Measurements from ENCODE around the gene TIGAR. TPM values are rescaled to one million over a fixed set of nuclear protein-coding genes. Genes with fewer than 3 reads are reported as not detected.

The TIGAR gene
- total and polyA plus RNA-seq, 2 donors (not counting 1 experiment from before 2014, with no cell fraction given), result 2.3 to 6.6 TPM

DNA sequence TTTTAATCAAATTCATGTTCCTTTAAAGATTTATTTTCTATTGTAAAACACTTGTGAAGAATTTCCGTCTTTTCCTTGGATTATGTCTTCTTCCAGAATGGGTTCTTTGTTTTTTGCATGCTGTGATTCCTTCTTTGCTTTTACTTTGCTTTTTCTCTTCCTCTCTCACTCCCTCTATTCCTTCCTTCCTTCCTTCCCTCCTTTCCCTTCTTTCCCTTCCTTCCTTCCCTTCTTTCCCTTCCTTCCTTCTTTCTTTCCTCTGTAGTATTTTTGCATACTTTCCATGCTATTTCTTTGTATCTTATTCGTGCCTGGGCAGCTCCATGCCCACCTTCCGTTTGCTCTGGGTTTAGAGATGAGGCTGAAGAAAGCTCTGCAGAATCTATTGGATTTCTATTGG lies 80.1 kb downstream of the TIGAR start:
- no CpG with 5 or more reads among the region's 3 CpGs for WGBS (ENCODE audit: insufficient coverage)
- ATAC-seq (ENCODE audit: low read depth) (no peak), DNase-seq (no peak)
- Histone ChIP-seq H3K9me3 (ENCODE audit: control extremely low read depth in 1 of 3, control insufficient read depth in 2 of 3, insufficient read depth in 1 of 3, low read length in 2 of 3) (no peaks in the 10 kb centered on the region), H3K27ac (ENCODE audit: low read length in 2 of 2) (no peak overlapping the region), H3K4me3 (ENCODE audit: control extremely low read depth in 1 of 5, extremely low read depth in 1 of 5, insufficient read depth in 1 of 5, low read depth in 2 of 5, low read length in 4 of 5) (no peak overlapping the region), H3K4me1 (ENCODE audit: control insufficient read depth in 2 of 2, insufficient read depth in 2 of 2, low read length in 2 of 2) (no peaks in the 10 kb centered on the region), H2AFZ (ENCODE audit: insufficient read depth, low read depth, low read length, poor library complexity, severe bottlenecking) (no peak overlapping the region), H3K36me3 (replicated peaks in 1 of 2; ENCODE audit: control extremely low read depth in 1 of 2, control insufficient read depth in 1 of 2, extremely low read depth in 1 of 2, insufficient read depth in 2 of 2, low read length in 1 of 2) (no peaks in the 10 kb centered on the region), H4K20me1 (ENCODE audit: control insufficient read depth, insufficient read depth, low read length, poor library complexity, severe bottlenecking) (no peaks in the 10 kb centered on the region), H3K4me2 (replicated peaks; ENCODE audit: low read depth, low read length, poor library complexity, severe bottlenecking) (no peak overlapping the region), H3K9ac (ENCODE audit: low read length) (no peak overlapping the region), H3K79me2 (ENCODE audit: control insufficient read depth, insufficient read depth, low read length) (no peaks in the 10 kb centered on the region), H3K27me3 (replicated peaks in 1 of 4; ENCODE audit: control extremely low read depth in 1 of 4, control insufficient read depth in 3 of 4, insufficient read depth in 4 of 4, low read length in 3 of 4) (peaks cover 0 to 2% (median 0%) of the 10 kb centered on the region in 4 experiments)
- no peak for TF ChIP-seq EZH2 (IDR thresholded peaks at IDR 0.05; ENCODE audit: borderline replicate concordance, insufficient read depth, low read depth, low read length, poor library complexity, severe bottlenecking)
- TF ChIP-seq, protein P1, sequence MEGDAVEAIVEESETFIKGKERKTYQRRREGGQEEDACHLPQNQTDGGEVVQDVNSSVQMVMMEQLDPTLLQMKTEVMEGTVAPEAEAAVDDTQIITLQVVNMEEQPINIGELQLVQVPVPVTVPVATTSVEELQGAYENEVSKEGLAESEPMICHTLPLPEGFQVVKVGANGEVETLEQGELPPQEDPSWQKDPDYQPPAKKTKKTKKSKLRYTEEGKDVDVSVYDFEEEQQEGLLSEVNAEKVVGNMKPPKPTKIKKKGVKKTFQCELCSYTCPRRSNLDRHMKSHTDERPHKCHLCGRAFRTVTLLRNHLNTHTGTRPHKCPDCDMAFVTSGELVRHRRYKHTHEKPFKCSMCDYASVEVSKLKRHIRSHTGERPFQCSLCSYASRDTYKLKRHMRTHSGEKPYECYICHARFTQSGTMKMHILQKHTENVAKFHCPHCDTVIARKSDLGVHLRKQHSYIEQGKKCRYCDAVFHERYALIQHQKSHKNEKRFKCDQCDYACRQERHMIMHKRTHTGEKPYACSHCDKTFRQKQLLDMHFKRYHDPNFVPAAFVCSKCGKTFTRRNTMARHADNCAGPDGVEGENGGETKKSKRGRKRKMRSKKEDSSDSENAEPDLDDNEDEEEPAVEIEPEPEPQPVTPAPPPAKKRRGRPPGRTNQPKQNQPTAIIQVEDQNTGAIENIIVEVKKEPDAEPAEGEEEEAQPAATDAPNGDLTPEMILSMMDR (IDR thresholded peaks at IDR 0.05), result no peak
- Mint-ChIP-seq H3K27me3 (peaks cover 18% of the 10 kb centered on the region), H3K4me3 (no peak overlapping the region), H3K4me1 (peaks cover 2% of the 10 kb centered on the region), H3K27ac (no peak overlapping the region), H3K9me3 (ENCODE audit: insufficient read depth) (peaks cover 2% of the 10 kb centered on the region)
- ChIA-PET POLR2A (no interaction called here), CTCF (interaction anchor here (0.6 kb wide), 1 partner anchor 20 kb away, joined by 3 read pairs; no protein-coding TSS in a partner anchor)
- intact Hi-C loops (cut with micrococcal nuclease), result no loop called here

- TF ChIP-seq EZH2 (IDR thresholded peaks at IDR 0.05; ENCODE audit: borderline replicate concordance, insufficient read depth, low read depth, low read length, poor library complexity, severe bottlenecking), result no peak
- TF ChIP-seq, protein P1 (IDR thresholded peaks at IDR 0.05), result no peak
- Histone ChIP-seq H3K27ac (ENCODE audit: low read length in 2 of 2) (no peak overlapping the region), H3K9me3 (ENCODE audit: control extremely low read depth in 1 of 3, control insufficient read depth in 2 of 3, insufficient read depth in 1 of 3, low read length in 2 of 3) (no peaks in the 10 kb centered on the region), H3K79me2 (ENCODE audit: control insufficient read depth, insufficient read depth, low read length) (no peaks in the 10 kb centered on the region), H2AFZ (ENCODE audit: insufficient read depth, low read depth, low read length, poor library complexity, severe bottlenecking) (no peak overlapping the region), H3K9ac (ENCODE audit: low read length) (no peak overlapping the region), H4K20me1 (ENCODE audit: control insufficient read depth, insufficient read depth, low read length, poor library complexity, severe bottlenecking) (no peaks in the 10 kb centered on the region), H3K4me1 (ENCODE audit: control insufficient read depth in 2 of 2, insufficient read depth in 2 of 2, low read length in 2 of 2) (no peaks in the 10 kb centered on the region), H3K27me3 (replicated peaks in 1 of 4; ENCODE audit: control extremely low read depth in 1 of 4, control insufficient read depth in 3 of 4, insufficient read depth in 4 of 4, low read length in 3 of 4) (peaks cover 0 to 2% (median 0%) of the 10 kb centered on the region in 4 experiments), H3K4me2 (replicated peaks; ENCODE audit: low read depth, low read length, poor library complexity, severe bottlenecking) (no peak overlapping the region), H3K36me3 (replicated peaks in 1 of 2; ENCODE audit: control extremely low read depth in 1 of 2, control insufficient read depth in 1 of 2, extremely low read depth in 1 of 2, insufficient read depth in 2 of 2, low read length in 1 of 2) (no peaks in the 10 kb centered on the region), H3K4me3 (ENCODE audit: control extremely low read depth in 1 of 5, extremely low read depth in 1 of 5, insufficient read depth in 1 of 5, low read depth in 2 of 5, low read length in 4 of 5) (no peak overlapping the region)
- peaks cover 17% of the 10 kb centered on the region for H3K27me3 Mint-ChIP-seq
- peaks cover 2% of the 10 kb centered on the region for H3K4me1 Mint-ChIP-seq
- peaks cover 2% of the 10 kb centered on the region for H3K9me3 Mint-ChIP-seq (ENCODE audit: insufficient read depth)
- no CpG with 5 or more reads among the region's 4 CpGs for WGBS (ENCODE audit: insufficient coverage)
- no peak overlapping the region for H3K27ac Mint-ChIP-seq
- ChIA-PET POLR2A (no interaction called here), CTCF (interaction anchor here (0.6 kb wide), 1 partner anchor 21 kb away, joined by 3 read pairs; no protein-coding TSS in a partner anchor)
- intact Hi-C loops (cut with micrococcal nuclease), result no loop called here
- ATAC-seq (ENCODE audit: low read depth) (no peak), DNase-seq (no peak)
- no peak overlapping the region for H3K4me3 Mint-ChIP-seq
Measured at GRCh38 chr12:4402996-4403395, 82.0 kb downstream of the TIGAR start.

Other genes with a start within 250 kb of the TIGAR start
- gene CCND2, start 47.5 kb upstream of the TIGAR start, total RNA-seq, result 20.6 and 23.0 TPM in 2 replicates
- 9.2 and 20.7 TPM in 2 replicates for gene CCND2, start 47.5 kb upstream of the TIGAR start, polyA plus RNA-seq
- not detected in 2 replicates for gene FGF23, start 58.5 kb downstream of the TIGAR start, total RNA-seq
- not detected in 2 replicates for gene FGF23, start 58.5 kb downstream of the TIGAR start, polyA plus RNA-seq
- gene FGF6, start 124.6 kb downstream of the TIGAR start, total RNA-seq, result not detected in 2 replicates
- gene FGF6, start 124.6 kb downstream of the TIGAR start, polyA plus RNA-seq, result not detected in 2 replicates
- 3.4 and 4.6 TPM in 2 replicates for gene RAD51AP1, start 217.7 kb downstream of the TIGAR start, total RNA-seq
- gene RAD51AP1, start 217.7 kb downstream of the TIGAR start, polyA plus RNA-seq, result 3.5 and 4.5 TPM in 2 replicates
- 34.4 and 41.3 TPM in 2 replicates for gene DYRK4, start 241.0 kb downstream of the TIGAR start, total RNA-seq
- gene DYRK4, start 241.0 kb downstream of the TIGAR start, polyA plus RNA-seq, result 63.3 and 69.4 TPM in 2 replicates